ENCODE results near the gene RNF212. TPM values are rescaled to one million over a fixed set of nuclear protein-coding genes. Genes with fewer than 3 reads are reported as not detected.

The RNF212 gene
- total RNA-seq, 1 donor: 3.0 TPM

GRCh38 chr4:1153567-1154090 is 40.3 kb upstream of the RNF212 start:
- no peak overlapping the region for H3K4me3 ChIP-seq (ENCODE audit: low read depth, low read length)
- TF ChIP-seq CTCF (IDR thresholded peaks at IDR 0.05; ENCODE audit: insufficient read depth, low read depth, low read length): no peak
- no peak for DNase-seq (ENCODE audit: low read depth)

GRCh38 chr4:1152290-1152689 is 38.9 kb upstream of the RNF212 start:
- DNase-seq (ENCODE audit: low read depth): no peak
- TF ChIP-seq CTCF (IDR thresholded peaks at IDR 0.05; ENCODE audit: insufficient read depth, low read depth, low read length): no peak

GRCh38 chr4:1151541-1151940 is 38.2 kb upstream of the RNF212 start:
- no peak for DNase-seq (ENCODE audit: low read depth)
- H3K4me3 ChIP-seq (ENCODE audit: low read depth, low read length): no peak overlapping the region
- TF ChIP-seq CTCF (IDR thresholded peaks at IDR 0.05; ENCODE audit: insufficient read depth, low read depth, low read length): no peak

More at GRCh38 chr4:1152290-1152689, 38.9 kb upstream of the RNF212 start:
- H3K4me3 ChIP-seq (ENCODE audit: low read depth, low read length): no peak overlapping the region

GRCh38 chr4:1150875-1151274 is 37.5 kb upstream of the RNF212 start:
- H3K4me3 ChIP-seq (ENCODE audit: low read depth, low read length): no peak overlapping the region
- TF ChIP-seq CTCF (IDR thresholded peaks at IDR 0.05; ENCODE audit: insufficient read depth, low read depth, low read length): no peak
- DNase-seq (ENCODE audit: low read depth): no peak

- TF ChIP-seq CTCF (IDR thresholded peaks at IDR 0.05; ENCODE audit: insufficient read depth, low read depth, low read length): no peak
- no peak overlapping the region for H3K4me3 ChIP-seq (ENCODE audit: low read depth, low read length)
- no peak for DNase-seq (ENCODE audit: low read depth)
Observed at GRCh38 chr4:1139860-1140259, 26.5 kb upstream of the RNF212 start.

- peak; percentile 35 for DNase-seq (ENCODE audit: low read depth)
- no peak for TF ChIP-seq CTCF (IDR thresholded peaks at IDR 0.05; ENCODE audit: insufficient read depth, low read depth, low read length)
- no peak overlapping the region for H3K4me3 ChIP-seq (ENCODE audit: low read depth, low read length)
Observed at GRCh38 chr4:1137850-1138249, 24.5 kb upstream of the RNF212 start.

Measured in fibroblast of villous mesenchyme (primary cell).